Measurements from ENCODE around the gene PIK3C2G.

Gene PIK3C2G

DNA sequence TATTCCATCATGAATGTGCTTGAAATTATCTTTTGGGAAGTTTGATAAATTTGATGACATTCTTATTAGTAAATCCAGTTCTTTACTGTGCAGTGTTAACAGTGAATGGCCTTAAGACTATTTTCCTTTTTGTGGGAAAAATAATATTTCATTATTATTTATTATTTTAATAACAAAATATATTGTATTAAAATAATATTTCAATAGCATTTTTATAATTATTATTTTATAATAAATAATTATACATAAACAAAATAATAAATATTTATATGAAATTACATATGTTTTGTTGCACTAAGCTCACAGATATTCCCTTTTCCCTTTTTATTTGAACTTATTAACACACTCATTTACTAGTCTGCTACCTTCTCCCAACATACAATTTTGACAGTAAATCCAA, 33.6 kb downstream of the PIK3C2G start:
- Histone ChIP-seq H3K4me1 (ENCODE audit: control extremely low read depth in 1 of 4, control insufficient read depth in 4 of 4, insufficient read depth in 4 of 4, low read length in 3 of 4) (no peaks in the 10 kb centered on the region), H3K27me3 (replicated peaks in 2 of 5; ENCODE audit: control insufficient read depth in 4 of 5, insufficient read depth in 5 of 5, low read length in 4 of 5) (no peaks in the 10 kb centered on the region), H3K27ac (ENCODE audit: insufficient read depth in 1 of 2, low read depth in 1 of 2, low read length in 2 of 2, poor library complexity in 1 of 2, severe bottlenecking in 2 of 2) (no peak overlapping the region), H3K4me3 (ENCODE audit: control insufficient read depth in 1 of 7, extremely low read depth in 1 of 7, insufficient read depth in 4 of 7, low read depth in 2 of 7, low read length in 6 of 7) (no peak overlapping the region), H3K36me3 (ENCODE audit: control insufficient read depth in 4 of 4, insufficient read depth in 4 of 4, low read length in 3 of 4) (no peaks in the 10 kb centered on the region), H3K9me3 (ENCODE audit: control extremely low read depth in 1 of 5, control insufficient read depth in 4 of 5, insufficient read depth in 2 of 5, low read depth in 1 of 5, low read length in 4 of 5) (peaks cover 0 to under 1% (median 0%) of the 10 kb centered on the region in 5 experiments)
- ChIA-PET POLR2A (no interaction called here), CTCF (no interaction called here)
- DNase-seq = no peak

DNA sequence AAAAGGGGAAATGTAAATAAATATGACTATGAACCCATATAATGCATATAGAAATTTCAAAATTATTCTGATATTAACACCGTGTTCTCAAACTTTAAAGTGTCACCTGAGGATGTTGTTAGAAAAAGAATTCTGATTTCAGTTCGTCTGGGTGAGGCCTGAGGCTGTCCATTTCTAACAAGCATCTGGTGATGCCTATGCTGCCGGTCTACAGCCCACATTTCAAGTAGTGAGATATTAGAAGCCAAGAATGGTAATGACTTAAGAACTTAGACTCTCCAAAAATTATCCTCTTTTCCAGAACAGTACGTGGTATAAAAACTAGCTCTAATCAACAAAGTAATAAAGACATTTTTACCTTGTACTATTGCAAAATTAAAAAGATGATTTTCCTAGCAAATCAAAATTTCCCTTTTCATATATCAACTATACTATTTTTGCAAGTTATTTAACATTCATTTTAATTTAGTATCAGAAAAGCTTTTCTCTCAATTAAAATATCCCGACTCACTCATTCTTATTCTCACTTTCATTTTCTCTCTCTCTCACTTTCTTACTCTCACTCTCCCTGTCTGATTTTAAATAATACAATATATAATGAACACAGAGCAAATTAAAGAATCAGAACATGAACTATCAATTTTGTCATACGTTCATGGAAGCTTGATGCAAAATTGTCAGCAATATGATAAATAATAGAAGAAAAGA, 35.0 kb downstream of the PIK3C2G start:
- no peaks in the 10 kb centered on the region for H3K27me3 ChIP-seq (replicated peaks in 2 of 5; ENCODE audit: control insufficient read depth in 4 of 5, insufficient read depth in 5 of 5, low read length in 4 of 5)
- ChIA-PET POLR2A (no interaction called here), CTCF (no interaction called here)
- peaks cover 0 to 7% (median 0%) of the 10 kb centered on the region in 5 experiments for H3K9me3 ChIP-seq (ENCODE audit: control extremely low read depth in 1 of 5, control insufficient read depth in 4 of 5, insufficient read depth in 2 of 5, low read depth in 1 of 5, low read length in 4 of 5)
- H3K27ac ChIP-seq (ENCODE audit: insufficient read depth in 1 of 2, low read depth in 1 of 2, low read length in 2 of 2, poor library complexity in 1 of 2, severe bottlenecking in 2 of 2) = no peak overlapping the region
- H3K36me3 ChIP-seq (ENCODE audit: control insufficient read depth in 4 of 4, insufficient read depth in 4 of 4, low read length in 3 of 4) = no peaks in the 10 kb centered on the region
- WGBS (ENCODE audit: insufficient coverage) = 100% methylated on average over 1 of the region's 6 CpGs
- peak overlapping the region in 2 of 7 experiments; percentile 39 to 50 for H3K4me3 ChIP-seq (ENCODE audit: control insufficient read depth in 1 of 7, extremely low read depth in 1 of 7, insufficient read depth in 4 of 7, low read depth in 2 of 7, low read length in 6 of 7)
- H3K4me1 ChIP-seq (ENCODE audit: control extremely low read depth in 1 of 4, control insufficient read depth in 4 of 4, insufficient read depth in 4 of 4, low read length in 3 of 4) = peaks cover 0 to 2% (median 0%) of the 10 kb centered on the region in 4 experiments
- DNase-seq = no peak

DNA sequence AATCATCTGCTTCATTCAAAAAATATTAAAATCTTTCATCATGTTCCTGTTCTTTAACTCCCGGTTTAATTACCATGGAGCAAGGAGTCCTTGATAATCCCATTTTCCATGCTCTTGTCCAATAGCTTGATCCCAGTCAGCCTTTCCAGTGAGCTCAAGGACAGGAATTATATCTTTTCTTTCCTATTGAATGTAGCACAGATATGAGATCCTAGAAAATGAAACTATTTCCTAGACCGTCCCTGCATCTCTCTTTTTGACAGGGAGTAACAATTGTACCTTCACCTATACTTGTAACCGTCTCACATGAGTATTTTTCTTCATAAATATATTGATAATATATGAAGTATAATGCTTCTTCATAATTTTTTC, 35.6 kb downstream of the PIK3C2G start:
- Histone ChIP-seq H3K27me3 (replicated peaks in 2 of 5; ENCODE audit: control insufficient read depth in 4 of 5, insufficient read depth in 5 of 5, low read length in 4 of 5) (no peaks in the 10 kb centered on the region), H3K4me3 (ENCODE audit: control insufficient read depth in 1 of 7, extremely low read depth in 1 of 7, insufficient read depth in 4 of 7, low read depth in 2 of 7, low read length in 6 of 7) (peak overlapping the region in 2 of 7 experiments; percentile 39 to 50), H3K27ac (ENCODE audit: insufficient read depth in 1 of 2, low read depth in 1 of 2, low read length in 2 of 2, poor library complexity in 1 of 2, severe bottlenecking in 2 of 2) (no peak overlapping the region), H3K9me3 (ENCODE audit: control extremely low read depth in 1 of 5, control insufficient read depth in 4 of 5, insufficient read depth in 2 of 5, low read depth in 1 of 5, low read length in 4 of 5) (peaks cover 0 to 10% (median 1%) of the 10 kb centered on the region in 5 experiments), H3K4me1 (ENCODE audit: control extremely low read depth in 1 of 4, control insufficient read depth in 4 of 4, insufficient read depth in 4 of 4, low read length in 3 of 4) (peaks cover 0 to 2% (median 0%) of the 10 kb centered on the region in 4 experiments), H3K36me3 (ENCODE audit: control insufficient read depth in 4 of 4, insufficient read depth in 4 of 4, low read length in 3 of 4) (no peaks in the 10 kb centered on the region)
- DNase-seq = no peak
- ChIA-PET POLR2A (no interaction called here), CTCF (no interaction called here)
- whole genome bisulfite sequencing (ENCODE audit: insufficient coverage) = 83% methylated on average over 1 of the region's 3 CpGs

DNA sequence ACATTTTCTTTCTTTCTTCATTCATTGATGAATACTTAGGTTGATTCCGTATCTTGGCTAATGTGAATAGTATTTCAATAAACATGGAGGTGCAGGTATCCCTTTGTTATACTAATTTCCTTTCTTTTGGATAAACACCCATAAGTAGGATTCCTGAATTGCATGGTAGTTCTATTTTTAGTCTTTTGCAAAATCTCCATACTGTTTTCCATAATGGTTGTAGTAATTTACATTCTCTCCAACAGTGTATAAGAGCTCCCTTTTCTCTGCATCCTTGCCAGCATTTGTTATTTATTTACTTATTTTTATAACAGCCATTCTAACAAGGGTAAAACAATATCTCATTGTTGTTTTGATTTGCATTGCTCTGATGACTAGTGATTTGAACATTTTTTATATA, 36.6 kb downstream of the PIK3C2G start:
- CTCF ChIA-PET = no interaction called here
- H3K27ac ChIP-seq (ENCODE audit: insufficient read depth in 1 of 2, low read depth in 1 of 2, low read length in 2 of 2, poor library complexity in 1 of 2, severe bottlenecking in 2 of 2) = no peak overlapping the region
- H3K9me3 ChIP-seq (ENCODE audit: control extremely low read depth in 1 of 5, control insufficient read depth in 4 of 5, insufficient read depth in 2 of 5, low read depth in 1 of 5, low read length in 4 of 5) = peaks cover 0 to 20% (median 1%) of the 10 kb centered on the region in 5 experiments
- H3K27me3 ChIP-seq (replicated peaks in 2 of 5; ENCODE audit: control insufficient read depth in 4 of 5, insufficient read depth in 5 of 5, low read length in 4 of 5) = no peaks in the 10 kb centered on the region
- WGBS (ENCODE audit: insufficient coverage) = no CpG with 5 or more reads among the region's 1 CpG
- POLR2A ChIA-PET = no interaction called here
- no peak for DNase-seq
- H3K4me1 ChIP-seq (ENCODE audit: control extremely low read depth in 1 of 4, control insufficient read depth in 4 of 4, insufficient read depth in 4 of 4, low read length in 3 of 4) = peaks cover 0 to 2% (median 0%) of the 10 kb centered on the region in 4 experiments
- no peaks in the 10 kb centered on the region for H3K36me3 ChIP-seq (ENCODE audit: control insufficient read depth in 4 of 4, insufficient read depth in 4 of 4, low read length in 3 of 4)
- no peak overlapping the region for H3K4me3 ChIP-seq (ENCODE audit: control insufficient read depth in 1 of 7, extremely low read depth in 1 of 7, insufficient read depth in 4 of 7, low read depth in 2 of 7, low read length in 6 of 7)

DNA sequence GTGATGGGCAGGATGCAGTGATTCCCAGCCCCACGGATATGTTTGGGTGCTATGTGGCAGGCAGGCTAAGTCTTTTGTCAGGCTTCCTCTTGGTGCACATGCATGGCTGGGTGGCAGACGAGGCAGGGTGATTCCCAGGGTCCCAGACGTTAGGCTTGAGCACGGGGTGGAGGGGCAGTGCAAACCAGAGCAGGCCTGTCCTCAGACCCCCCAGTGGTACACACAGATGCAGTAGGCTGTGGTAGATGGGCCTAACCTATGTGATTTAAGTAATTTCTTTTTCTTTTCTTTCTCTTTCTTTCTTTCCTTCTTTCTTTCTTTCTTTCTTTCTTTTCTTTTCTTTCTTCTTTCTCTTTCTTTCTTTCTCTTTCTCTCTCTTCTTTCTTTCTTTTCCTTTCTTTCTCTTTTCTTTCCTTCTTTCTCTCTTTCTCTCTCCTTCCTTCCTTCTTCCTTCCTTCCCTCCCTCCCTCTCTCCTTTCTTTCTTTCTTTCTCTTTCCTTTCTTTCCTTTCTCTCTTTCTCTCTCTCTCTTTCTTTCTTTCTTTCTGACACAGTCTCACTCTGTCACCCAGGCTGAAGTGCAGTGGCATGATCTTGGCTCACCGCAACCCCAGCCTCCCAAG, 41.6 kb downstream of the PIK3C2G start:
- no peaks in the 10 kb centered on the region for H3K36me3 ChIP-seq (ENCODE audit: control insufficient read depth in 4 of 4, insufficient read depth in 4 of 4, low read length in 3 of 4)
- H3K27ac ChIP-seq (ENCODE audit: insufficient read depth in 1 of 2, low read depth in 1 of 2, low read length in 2 of 2, poor library complexity in 1 of 2, severe bottlenecking in 2 of 2) = no peak overlapping the region
- no peaks in the 10 kb centered on the region for H3K27me3 ChIP-seq (replicated peaks in 2 of 5; ENCODE audit: control insufficient read depth in 4 of 5, insufficient read depth in 5 of 5, low read length in 4 of 5)
- peaks cover 0 to 20% (median 1%) of the 10 kb centered on the region in 5 experiments for H3K9me3 ChIP-seq (ENCODE audit: control extremely low read depth in 1 of 5, control insufficient read depth in 4 of 5, insufficient read depth in 2 of 5, low read depth in 1 of 5, low read length in 4 of 5)
- ChIA-PET CTCF (no interaction called here), POLR2A (no interaction called here)
- H3K4me1 ChIP-seq (ENCODE audit: control extremely low read depth in 1 of 4, control insufficient read depth in 4 of 4, insufficient read depth in 4 of 4, low read length in 3 of 4) = peaks cover 0 to 2% (median 0%) of the 10 kb centered on the region in 4 experiments
- DNase-seq = no peak
- WGBS (ENCODE audit: insufficient coverage) = 100% methylated on average over 4 of the region's 5 CpGs
- H3K4me3 ChIP-seq (ENCODE audit: control insufficient read depth in 1 of 7, extremely low read depth in 1 of 7, insufficient read depth in 4 of 7, low read depth in 2 of 7, low read length in 6 of 7) = no peak overlapping the region

DNA sequence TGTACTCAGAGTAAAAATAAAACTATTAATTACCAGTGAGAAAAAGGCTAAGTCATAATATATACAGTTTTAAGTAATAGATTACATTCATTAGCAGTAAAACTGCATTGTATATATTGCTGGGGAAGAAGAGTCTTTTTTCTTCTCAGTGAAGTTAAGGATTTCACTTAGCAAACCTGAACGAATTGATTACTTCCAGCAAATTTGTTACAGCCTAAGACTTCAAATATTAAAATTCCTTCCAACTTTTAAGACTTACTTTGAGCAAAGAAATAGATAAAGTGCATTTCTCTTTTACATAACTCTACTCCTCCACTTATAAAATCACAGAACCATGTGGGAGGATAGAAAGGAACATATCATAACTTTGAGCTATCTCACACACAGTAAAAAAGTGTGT, 43.3 kb downstream of the PIK3C2G start:
- Histone ChIP-seq H3K9me3 (ENCODE audit: control extremely low read depth in 1 of 5, control insufficient read depth in 4 of 5, insufficient read depth in 2 of 5, low read depth in 1 of 5, low read length in 4 of 5) (peaks cover 0 to 20% (median 1%) of the 10 kb centered on the region in 5 experiments), H3K4me3 (ENCODE audit: control insufficient read depth in 1 of 7, extremely low read depth in 1 of 7, insufficient read depth in 4 of 7, low read depth in 2 of 7, low read length in 6 of 7) (no peak overlapping the region), H3K27me3 (replicated peaks in 2 of 5; ENCODE audit: control insufficient read depth in 4 of 5, insufficient read depth in 5 of 5, low read length in 4 of 5) (no peaks in the 10 kb centered on the region), H3K36me3 (ENCODE audit: control insufficient read depth in 4 of 4, insufficient read depth in 4 of 4, low read length in 3 of 4) (no peaks in the 10 kb centered on the region), H3K27ac (ENCODE audit: insufficient read depth in 1 of 2, low read depth in 1 of 2, low read length in 2 of 2, poor library complexity in 1 of 2, severe bottlenecking in 2 of 2) (no peak overlapping the region), H3K4me1 (ENCODE audit: control extremely low read depth in 1 of 4, control insufficient read depth in 4 of 4, insufficient read depth in 4 of 4, low read length in 3 of 4) (peaks cover 0 to 2% (median 0%) of the 10 kb centered on the region in 4 experiments)
- CTCF ChIA-PET = interaction anchor here (1.4 kb wide), 1 partner anchor 16 kb away, joined by 5 read pairs; no protein-coding TSS in a partner anchor
- POLR2A ChIA-PET = no interaction called here
- no peak for DNase-seq
- no CpG with 5 or more reads among the region's 1 CpG for WGBS (ENCODE audit: insufficient coverage)

DNA sequence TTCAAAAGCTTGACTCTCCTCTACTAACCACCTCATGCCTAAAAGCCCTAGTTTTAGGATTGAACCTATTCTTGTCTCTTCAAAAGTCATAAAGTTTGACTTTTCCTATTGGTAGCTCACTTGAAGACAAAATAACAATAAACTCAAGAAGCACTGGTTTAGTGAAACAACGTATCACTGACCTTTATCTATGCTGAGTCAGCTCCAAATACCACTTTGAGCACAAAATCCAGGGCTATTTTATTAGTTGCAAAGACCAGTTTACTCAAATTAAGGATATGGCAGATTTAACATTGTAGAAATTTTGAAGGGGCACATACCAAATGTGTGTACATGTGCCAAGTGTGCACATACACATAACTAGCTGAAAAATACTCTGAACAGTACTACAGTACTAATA, 45.0 kb downstream of the PIK3C2G start:
- no peak overlapping the region for H3K27ac ChIP-seq (ENCODE audit: insufficient read depth in 1 of 2, low read depth in 1 of 2, low read length in 2 of 2, poor library complexity in 1 of 2, severe bottlenecking in 2 of 2)
- H3K36me3 ChIP-seq (ENCODE audit: control insufficient read depth in 4 of 4, insufficient read depth in 4 of 4, low read length in 3 of 4) = no peaks in the 10 kb centered on the region
- ChIA-PET CTCF (interaction anchor here (1.3 kb wide), 1 partner anchor 10 kb away, joined by 4 read pairs; no protein-coding TSS in a partner anchor), POLR2A (no interaction called here)
- H3K27me3 ChIP-seq (replicated peaks in 2 of 5; ENCODE audit: control insufficient read depth in 4 of 5, insufficient read depth in 5 of 5, low read length in 4 of 5) = no peaks in the 10 kb centered on the region
- no peaks in the 10 kb centered on the region for H3K4me1 ChIP-seq (ENCODE audit: control extremely low read depth in 1 of 4, control insufficient read depth in 4 of 4, insufficient read depth in 4 of 4, low read length in 3 of 4)
- 71% methylated on average over 1 of the region's 1 CpG for WGBS (ENCODE audit: insufficient coverage)
- H3K9me3 ChIP-seq (ENCODE audit: control extremely low read depth in 1 of 5, control insufficient read depth in 4 of 5, insufficient read depth in 2 of 5, low read depth in 1 of 5, low read length in 4 of 5) = peaks cover 0 to 12% (median 1%) of the 10 kb centered on the region in 5 experiments
- H3K4me3 ChIP-seq (ENCODE audit: control insufficient read depth in 1 of 7, extremely low read depth in 1 of 7, insufficient read depth in 4 of 7, low read depth in 2 of 7, low read length in 6 of 7) = no peak overlapping the region
- no peak for DNase-seq

All from common myeloid progenitor, CD34-positive (primary cell).